ENCODE measurements around the gene FLNB.
"Not testable (repeated sequence)": the region's sequence is repeated elsewhere in the genome, so short reads cannot be mapped to it uniquely, and the experiment has no call there.

FLNB gene

DNA sequence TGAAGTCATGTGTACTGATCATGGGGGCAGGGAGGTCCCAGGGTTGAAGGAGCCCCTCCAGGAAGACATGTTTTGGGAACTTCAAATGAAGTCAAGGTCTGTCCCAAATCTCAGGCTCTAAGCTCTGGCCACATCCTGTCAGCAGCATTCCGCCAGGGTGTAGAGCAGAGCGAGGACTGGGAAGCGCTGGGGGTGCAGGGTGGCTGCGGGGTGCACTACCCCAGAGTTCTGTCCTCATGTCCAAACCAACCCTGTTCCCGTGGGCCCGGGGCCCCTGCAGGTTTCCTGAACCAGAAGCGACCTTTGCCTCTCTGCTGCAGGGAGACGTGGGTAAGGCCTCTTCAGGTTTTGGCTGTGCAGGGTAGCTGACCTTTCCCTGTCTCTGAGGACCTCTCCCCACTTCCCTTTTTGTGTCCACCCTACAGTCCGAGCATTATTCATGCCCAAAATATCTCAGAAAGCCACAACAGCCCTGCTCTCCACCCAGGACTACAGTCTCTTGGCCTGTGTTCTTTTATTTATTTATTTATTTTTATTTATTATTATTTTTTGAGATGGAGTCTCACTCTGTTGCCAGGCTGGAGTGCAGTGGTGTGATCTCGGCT, 26.6 kb upstream of the FLNB start:
- no peak for DNase-seq

DNA sequence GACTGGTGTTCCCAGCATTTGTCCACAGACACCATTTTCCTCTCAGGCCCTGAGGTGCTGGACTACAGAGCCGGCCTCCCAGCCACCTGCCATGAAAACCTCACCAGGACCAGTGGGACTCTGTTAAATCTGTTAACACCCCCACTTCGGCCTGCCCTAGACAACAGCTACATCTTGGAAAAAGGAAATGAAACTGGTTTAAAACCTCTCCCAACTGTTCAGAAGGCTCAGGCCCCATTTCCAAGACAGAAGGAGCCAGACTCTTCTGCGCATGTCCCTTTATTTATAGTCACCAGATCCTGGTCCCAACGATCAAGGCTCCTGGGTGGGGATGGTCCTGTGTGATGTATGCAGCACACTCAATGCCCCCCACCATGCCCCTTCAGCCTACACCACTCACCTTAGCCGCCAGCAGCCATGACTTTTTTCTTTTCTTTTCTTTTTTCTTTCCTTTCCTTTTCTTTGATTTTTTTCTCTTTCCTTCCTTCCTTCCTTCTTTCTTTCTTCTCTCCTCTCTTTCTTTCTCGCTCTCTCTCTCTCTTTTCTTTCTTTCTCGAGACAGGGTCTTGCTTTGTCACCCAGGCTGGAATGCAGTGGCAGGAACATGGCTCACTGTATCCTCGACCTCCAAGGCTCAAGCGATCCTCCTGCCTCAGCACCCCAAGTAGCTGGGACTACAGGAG, 25.5 kb upstream of the FLNB start:
- DNase-seq = no peak

DNA sequence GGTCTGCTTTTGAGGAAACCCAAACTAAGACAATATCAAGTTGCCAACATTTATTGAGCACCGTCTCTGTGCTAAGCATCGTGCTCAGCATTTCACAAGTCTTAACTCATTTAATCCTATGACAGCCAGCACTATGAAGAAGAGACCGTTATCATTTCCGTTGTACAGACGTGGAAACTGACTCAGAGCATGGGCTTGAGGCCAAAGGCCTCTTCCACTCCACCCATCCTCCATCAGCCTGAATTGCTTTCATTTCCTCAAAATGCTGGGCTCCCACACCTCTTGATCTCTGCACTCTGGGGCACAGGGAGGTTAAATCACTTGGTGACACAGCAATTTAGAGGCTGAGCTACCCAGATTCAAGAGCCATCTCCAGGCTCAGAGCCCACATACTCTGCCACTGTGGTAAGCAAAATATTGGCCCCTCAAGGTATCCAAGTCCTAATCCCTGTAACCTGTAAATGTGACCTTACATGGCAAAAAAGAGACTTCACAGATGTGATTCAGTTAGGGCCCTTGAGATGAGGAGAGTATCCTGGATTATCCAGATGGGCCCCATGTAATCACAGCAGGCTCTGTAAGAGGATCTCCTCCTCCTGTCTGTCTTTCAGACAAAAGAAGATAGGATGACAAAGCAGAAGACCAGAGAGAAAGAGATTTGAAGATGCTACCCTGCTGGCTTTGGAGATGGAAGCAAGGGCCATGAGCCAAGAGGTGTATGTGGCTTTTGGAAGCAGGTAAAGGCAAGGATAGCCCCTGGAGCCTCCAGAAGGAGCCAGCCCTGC, 24.3 kb upstream of the FLNB start:
- no peak for DNase-seq

DNA sequence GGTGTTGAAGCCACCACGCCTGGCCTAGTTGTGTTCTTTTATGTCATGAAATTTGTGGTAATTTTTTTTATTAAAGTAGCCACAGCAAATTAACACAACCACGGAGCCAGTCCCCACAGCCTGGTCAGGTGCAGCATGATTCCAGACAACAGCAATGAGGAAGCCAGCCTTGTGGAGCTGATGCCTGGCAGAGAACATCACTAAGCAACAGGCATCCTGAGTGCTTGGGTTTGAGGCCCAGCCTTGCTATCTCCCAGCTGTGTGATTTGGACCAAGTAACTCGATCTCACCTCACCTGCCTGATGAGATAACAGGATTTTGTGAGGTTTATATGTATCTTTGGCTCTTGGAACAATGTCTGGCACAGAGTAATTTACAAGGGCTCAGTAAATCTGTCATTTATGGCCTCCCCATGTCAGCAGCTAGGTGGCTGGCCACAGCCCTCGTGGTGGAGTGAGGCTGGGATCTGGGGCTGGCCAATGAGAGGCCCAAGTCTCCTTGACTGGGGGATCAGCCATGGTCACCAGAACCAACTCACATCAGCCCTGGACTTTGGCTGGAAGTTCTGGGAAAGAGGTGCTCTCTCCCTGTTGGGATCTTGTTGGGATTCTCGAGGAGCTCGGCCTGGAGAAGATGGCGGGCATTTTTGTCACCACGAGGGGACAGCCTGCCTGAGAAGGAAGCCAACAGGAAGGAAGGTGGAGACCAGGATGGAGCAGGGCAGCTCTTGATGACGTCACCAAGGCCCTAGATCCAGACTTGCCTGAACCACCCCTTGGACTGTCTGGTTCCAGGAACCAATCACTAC, 22.8 kb upstream of the FLNB start:
- DNase-seq = no peak

DNA sequence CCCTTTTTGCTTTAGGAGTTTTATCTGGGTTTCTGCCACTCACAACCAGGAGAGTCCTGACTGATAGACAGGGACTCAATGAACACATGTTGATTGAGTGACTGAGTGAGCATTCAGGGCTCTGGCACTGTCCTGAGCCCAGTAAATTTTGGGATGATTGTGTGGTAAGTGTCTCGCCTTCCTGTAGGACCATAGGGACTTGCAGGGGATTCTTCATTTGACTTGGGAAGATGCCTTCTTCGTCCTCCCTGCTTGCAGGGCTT, 22.3 kb upstream of the FLNB start:
- DNase-seq = no peak

DNA sequence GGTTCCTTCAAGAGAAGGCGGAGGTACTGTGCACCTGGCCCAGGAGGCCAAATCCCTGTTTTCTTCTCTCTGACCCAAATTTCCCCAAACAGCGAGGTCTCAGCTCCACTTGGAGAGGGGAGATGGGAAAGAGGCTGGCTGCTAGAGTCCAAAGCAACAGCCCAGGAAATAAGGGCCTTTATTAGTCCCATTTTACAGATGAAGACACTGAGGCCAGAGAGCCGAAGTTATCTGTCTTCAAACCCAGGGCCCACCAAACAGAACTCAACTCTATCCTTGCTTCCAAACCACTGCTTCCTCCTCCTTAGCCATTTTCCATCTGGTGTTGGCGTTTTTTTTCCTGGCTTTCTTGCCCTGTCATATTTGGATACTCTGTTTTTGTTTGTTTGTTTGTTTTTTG, 22.0 kb upstream of the FLNB start:
- DNase-seq = no peak

DNA sequence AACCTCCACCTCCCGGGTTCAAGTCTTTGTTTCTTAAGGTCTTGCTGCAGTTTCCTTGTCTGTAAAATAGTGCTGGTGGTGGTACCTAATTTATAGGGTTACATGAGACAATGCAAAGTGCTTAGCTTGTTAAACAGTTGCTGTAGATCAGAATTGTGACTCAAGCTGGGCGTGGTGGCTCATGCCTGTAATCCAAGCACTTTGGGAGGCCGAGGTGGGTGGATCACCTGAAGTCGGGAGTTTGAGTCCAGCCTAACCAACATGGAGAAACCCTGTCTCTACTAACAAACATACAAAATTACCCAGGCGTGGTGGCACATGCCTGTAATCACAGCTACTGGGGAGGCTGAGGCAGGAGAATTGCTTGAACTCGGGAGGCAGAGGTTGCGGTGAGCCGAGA, 19.0 kb upstream of the FLNB start:
- DNase-seq = not testable (repeated sequence)

DNA sequence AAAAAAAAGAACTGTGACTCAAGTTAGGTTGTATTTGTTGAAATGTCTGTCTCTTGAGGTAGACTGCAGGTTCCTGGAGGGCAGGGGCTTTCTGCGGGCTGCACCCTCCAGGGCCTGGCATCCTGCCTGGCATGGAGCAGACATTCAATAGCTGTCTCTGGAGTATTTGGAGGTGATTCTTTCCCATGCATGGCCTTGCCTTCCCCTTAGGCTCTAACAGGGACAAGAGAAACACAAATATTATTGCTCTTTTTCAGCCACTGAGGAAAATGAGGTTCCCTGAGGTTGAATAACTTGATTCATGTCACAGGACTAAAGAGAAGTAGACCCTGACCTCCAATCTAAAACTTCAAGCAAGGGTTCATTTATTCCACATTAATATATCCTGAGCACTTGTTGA, 18.6 kb upstream of the FLNB start:
- no peak for DNase-seq

DNA sequence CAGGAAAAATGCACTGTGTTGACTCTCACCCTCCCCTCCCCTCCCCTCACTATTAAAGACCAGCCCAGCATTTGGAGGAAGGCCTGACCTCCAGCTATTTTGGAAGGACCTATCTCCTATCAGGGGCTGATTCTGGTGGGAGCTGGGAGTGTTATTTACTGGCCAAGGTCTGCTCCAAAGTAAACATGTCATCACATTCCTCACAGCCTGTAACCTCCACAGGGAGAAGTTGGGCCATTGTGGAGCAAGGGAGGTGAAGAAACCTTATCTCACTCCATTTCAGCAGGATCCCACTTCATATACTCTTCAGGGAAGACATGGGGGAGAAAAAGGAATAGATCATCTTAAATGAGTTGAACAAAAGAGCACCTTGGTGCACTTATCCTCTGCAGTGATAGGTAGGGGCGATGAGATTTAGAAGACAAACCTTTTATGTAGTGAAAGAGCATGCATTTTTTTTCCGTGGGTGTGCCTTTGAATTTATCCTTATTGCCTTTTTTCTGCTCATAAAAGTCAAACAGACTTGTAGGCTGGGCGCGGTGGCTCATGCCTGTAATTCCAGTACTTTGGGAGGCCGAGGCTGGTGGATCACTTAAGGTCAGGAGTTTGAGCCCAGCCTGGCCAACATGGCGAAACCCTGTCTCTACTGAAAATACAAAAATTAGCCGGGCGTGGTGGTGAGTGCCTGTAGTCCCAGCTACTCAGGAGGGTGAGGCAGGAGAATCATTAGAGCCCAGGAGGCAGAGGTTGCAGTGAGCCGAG, 15.6 kb upstream of the FLNB start:
- DNase-seq = no peak

DNA sequence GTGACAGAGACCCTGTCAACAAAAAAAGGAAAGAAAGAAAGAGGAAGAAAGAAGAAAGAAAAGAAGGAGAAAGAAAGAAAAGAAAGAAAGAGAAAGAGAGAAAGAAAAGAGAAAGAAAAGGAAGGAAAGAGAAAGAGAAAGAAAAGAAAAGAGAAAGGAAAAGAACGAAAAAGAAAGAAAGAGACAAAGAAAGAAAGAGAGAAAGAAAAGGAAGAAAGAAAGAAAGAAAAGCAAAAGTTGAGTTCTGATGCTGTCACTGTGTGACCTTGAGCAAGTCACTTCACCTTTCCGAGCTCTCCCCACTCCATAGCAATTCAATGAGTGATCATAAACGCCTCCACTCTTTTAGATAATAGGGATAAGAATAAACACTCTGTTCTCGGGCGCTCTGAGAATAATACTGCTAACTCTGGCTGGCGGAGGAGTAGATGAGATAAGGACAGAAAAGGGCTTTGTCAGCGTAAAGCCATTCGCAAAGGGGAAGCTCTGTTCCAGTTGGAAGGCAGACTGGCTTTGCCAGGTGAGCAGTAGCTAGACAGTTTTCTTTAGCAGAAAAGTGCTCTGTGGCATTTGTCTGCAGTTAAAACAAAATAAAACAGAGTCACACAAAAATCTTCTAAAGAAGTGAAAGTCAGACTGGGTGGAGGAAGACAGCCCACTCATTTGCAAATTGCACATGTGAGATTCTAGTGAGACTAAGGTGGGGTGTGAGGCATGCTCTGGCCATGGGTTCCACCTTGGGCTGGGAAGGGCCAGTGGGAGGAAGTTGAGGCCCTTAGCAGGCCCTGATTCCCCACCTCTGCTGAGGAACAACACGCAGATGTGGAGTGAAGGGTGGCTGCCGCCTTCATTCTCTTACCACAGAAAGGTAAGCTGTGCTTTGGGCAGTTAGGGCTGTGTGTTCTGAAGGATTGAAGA, 9.6 kb upstream of the FLNB start:
- DNase-seq = no peak

DNA sequence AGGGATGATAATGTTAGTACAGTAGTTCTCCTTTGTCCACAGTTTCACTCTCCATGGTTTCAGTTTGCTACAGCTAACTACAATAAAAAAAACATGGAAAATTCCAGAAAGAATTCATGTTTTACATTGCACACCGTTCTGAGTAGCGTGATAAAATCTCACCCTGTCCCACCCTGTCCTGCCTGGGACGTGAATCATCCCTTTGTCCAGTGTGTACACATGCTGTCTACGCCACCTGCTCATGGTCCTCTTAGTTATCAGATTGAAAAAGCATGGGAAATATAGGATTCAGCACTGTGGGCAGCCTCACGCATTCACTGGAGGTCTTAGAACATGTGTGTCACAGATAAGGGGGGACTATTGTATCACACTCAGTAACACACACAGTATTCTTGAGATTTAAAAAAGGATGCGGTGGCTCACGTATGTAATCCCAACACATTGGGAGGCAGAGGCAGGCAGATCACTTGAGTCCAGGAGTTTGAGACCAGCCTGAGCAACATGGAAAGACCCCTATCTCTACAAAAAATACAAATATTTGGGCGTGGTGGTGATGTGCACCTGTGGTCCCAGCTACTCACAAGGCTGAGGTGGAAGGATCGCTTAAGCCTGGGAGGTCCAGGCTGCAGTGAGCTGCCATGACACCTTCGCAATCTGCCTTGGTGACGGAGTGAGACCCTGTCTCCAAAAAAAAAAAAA, 8.7 kb upstream of the FLNB start:
- DNase-seq = no peak

DNA sequence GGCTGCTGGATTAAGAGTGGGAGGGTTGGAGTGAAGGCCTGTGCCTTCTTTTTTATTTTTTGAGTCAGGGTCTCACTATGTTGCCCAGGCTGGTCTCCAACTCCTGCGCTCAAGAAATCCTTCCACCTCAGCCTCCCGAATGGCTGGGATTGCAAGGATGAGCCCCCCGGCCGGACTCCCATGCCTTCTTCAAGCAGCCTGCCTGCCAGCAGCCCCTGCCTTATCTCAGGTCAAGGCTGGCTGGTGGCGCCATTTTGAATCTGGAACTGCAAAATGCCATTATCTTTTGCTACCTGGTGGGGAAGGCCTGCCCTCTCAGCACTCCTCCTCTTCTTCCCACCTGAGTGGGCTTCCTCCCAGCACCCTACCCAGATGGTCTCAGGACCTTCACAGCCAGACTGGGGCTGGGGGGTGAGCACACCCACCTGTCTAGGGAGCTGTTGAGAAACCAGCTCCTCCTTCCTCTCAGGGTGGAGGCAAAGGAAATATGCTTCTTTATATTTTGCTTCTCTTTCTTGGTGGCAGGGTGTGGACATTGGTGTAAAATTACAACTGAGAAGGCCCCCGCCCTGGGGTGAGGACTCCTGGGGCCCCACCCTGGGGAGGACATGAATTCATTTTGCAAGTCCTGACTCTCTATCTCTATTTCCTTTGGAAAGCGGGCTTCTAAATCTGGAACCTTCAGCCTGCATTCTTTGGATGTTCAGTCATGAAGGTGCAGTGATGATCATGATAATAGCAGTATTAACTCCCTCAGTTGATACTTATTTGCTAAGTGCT, 7.7 kb upstream of the FLNB start:
- DNase-seq = no peak

DNA sequence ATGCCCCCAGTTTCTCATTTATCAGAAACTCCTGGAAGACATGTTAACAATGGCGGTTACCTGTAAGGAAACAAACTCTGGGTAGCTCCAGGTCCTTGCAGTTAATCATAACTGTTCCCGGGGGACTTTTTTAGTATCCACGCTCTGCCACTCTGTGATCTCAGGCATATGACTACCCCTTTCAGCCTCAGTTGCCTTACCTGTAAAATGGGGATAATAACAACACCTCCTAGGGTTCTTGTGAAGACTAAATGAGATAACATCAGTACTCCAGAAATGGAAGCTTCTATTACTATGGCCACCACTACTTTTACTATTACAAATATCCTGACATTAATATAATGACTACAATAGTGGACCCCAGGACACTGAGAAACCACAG, 7.1 kb upstream of the FLNB start:
- no peak for DNase-seq

DNA sequence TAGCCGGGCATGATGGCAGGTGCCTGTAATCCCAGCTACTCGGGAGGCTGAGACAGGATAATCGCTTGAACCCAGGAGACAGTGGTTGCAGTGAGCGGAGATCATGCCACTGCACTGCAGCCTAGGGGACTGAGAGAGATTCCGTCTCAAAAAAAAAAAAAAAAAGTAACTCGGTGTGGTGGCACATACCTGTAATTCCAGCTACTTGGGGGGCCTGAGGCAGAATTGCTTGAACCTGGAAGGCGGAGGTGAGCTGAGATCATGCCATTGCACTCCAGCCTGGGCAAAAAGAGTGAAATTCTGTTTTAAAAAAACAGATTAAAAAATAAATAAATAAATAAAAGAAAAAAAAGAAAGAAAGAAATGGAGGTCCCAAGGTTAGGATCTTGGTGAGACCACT, 6.2 kb upstream of the FLNB start:
- DNase-seq = no peak

DNA sequence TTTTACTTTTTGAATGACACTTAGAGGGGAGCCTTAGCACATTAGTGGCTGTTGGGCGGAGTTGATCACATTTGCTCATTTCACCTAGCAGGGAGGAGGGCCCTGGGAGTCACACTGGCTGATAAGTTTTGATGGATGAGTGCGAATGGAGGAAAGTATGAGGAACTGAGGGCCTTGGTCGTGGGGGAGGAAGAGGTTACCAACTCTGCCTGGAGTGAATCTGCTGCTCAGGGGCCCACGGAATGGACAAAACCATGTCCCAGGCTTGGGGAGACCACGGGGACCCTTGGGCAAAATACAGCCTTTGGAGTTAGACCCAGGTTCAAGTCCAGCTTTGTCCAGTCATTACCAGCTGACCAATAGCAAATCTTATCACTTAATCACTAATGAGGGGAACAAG, 5.1 kb upstream of the FLNB start:
- no peak for DNase-seq

DNA sequence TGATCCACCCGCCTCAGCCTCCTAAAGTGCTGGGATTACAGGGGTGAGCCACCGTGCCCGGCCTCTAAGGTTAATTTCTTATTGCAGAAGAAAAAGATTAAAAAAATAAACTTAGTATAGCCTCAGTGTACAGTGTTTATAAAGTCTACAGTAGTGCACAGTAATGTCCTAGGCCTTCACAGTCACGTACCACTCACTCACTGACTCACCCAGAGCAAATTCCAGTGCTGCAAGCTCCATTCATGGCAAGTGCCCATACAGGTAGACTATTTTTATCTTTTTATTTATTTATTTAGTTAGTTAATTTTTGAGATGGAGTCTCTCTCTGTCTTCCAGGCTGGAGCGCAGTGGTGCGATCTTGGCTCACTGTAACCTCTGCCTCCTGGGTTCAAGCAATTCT, 3.2 kb upstream of the FLNB start:
- no peak for DNase-seq

DNA sequence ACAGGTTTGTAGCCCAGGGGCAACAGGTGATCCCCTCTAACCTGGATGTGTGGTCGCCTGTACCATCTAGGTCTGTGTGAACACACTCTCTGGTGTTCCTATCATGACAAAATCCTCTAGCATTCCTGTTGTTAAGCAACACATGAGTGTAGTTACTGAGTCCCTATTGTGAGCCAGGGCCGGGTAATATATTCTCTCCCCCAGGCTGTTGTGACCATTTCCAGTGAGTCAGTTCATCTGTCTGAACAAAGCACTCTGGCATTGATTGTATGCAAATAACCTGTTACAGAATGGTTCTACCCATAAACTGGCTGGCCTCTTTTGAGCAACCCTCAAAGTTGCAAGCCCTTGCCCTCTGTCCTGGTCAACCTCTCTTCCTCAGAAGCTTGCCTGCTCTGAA, 2.6 kb upstream of the FLNB start:
- DNase-seq = no peak

DNA sequence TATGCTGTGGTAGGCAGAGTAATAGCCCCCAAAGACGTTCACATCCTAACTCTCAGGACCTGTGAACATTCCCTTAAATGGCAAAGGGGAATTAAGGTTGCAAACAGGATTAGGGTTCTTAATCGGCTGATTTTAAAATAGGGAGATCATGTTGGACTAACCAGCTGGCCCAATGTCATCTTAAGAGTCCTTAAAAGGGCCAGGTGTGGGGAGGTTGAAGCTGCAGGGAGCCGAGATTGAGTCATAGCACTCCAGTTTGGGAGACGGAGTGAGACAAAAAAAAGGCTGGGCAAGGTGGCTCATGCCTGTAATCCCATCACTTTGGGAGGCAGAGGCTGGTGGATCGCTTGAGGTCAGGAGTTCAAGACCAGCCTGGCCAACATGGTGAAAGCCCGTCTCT, 1.6 kb upstream of the FLNB start:
- DNase-seq = no peak

DNA sequence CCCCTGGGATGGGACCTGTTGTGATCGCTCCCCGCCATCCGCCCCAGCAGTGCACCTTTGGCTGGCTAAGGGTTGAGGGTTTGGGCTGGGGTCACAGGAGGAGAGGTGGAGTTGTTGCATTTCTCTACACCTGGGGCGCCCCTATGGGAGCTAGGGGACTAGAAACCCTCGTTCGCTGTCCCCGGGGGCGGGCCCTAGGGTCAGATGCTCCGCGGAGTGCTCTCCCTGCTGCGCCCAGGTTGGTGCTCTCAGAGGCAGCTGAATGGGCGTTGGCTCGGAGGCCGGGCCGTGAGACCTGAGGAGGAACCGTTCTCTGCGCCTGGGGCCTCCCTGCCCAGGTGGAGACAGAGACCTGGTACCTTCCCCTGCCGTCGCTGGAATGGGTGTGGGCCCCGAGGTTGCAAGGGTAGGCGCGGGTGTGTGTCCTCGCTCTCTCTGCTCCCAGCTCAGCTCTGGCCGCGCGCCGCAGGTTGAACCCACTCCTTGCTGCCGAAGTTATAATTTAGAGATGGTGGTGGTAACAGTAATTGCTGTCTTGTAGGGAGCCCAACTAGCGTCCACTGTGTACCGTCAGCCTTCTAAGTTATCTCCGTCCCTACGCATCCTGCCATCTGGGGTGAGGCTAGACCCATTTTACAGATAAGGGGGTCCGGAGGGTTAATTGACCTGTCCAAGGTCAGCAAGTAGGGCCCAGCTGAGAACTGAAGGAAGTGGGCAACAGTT, 965 bp downstream of the FLNB start:
- DNase-seq = no peak

Data from NCI-H748 treated with DMSO at 0.1 percent for 48 hours (cell line).